Panc1 (cell line): ENCODE results near the gene MYBPHL.

Source experiments
- POLR2AphosphoS5 ChIP-seq: IDR thresholded peaks from 2 replicates; pipeline ENCODE4 v1.6.1; 2012; ENCODE audit warnings: mild to moderate bottlenecking, low read depth, low read length, moderate library complexity
- TCF7L2 ChIP-seq: IDR thresholded peaks from 2 replicates; pipeline ENCODE4 v1.6.1; 2011; ENCODE audit warnings: mild to moderate bottlenecking, low read depth, low read length, inconsistent platforms
- TF ChIP-seq, protein P1 (sequence below): fragments of 450-650 bp; IDR thresholded peaks from 2 replicates; pipeline ENCODE4 v1.5.1; 2017; ENCODE audit warnings: mild to moderate bottlenecking

- TF ChIP-seq, protein P1, sequence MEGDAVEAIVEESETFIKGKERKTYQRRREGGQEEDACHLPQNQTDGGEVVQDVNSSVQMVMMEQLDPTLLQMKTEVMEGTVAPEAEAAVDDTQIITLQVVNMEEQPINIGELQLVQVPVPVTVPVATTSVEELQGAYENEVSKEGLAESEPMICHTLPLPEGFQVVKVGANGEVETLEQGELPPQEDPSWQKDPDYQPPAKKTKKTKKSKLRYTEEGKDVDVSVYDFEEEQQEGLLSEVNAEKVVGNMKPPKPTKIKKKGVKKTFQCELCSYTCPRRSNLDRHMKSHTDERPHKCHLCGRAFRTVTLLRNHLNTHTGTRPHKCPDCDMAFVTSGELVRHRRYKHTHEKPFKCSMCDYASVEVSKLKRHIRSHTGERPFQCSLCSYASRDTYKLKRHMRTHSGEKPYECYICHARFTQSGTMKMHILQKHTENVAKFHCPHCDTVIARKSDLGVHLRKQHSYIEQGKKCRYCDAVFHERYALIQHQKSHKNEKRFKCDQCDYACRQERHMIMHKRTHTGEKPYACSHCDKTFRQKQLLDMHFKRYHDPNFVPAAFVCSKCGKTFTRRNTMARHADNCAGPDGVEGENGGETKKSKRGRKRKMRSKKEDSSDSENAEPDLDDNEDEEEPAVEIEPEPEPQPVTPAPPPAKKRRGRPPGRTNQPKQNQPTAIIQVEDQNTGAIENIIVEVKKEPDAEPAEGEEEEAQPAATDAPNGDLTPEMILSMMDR: no peak
- TF ChIP-seq POLR2AphosphoS5 (no peak), TCF7L2 (no peak)
Measured at GRCh38 chr1:109309347-109309746, 2.5 kb upstream of the MYBPHL start.
